Skeletal muscle satellite cell (primary cell): ENCODE results near the gene NAMPT.

Source experiments
- H3K27me3 ChIP-seq: 2 replicates; pipeline ENCODE4 v1.7.0; 2013; ENCODE audit warnings: low read length; ENCODE audit not compliant: control insufficient read depth, insufficient read depth
- H3K36me3 ChIP-seq: 2 replicates; pipeline ENCODE4 v1.7.0; 2013; ENCODE audit warnings: mild to moderate bottlenecking, control low read depth, low read length; ENCODE audit not compliant: insufficient read depth
- H3K4me1 ChIP-seq: 2 replicates; pipeline ENCODE4 v1.7.0; 2013; ENCODE audit warnings: low read length; ENCODE audit not compliant: control insufficient read depth, insufficient read depth
- H3K4me2 ChIP-seq: 2 replicates; pipeline ENCODE4 v1.7.0; 2013; ENCODE audit warnings: mild to moderate bottlenecking, low read length
- H3K4me3 ChIP-seq: 2 replicates; pipeline ENCODE4 v1.7.0; 2013; ENCODE audit warnings: low read length
- H3K9ac ChIP-seq: 2 replicates; pipeline ENCODE4 v1.7.0; 2013; ENCODE audit warnings: mild to moderate bottlenecking, low read depth, low read length, moderate library complexity
- H3K9me3 ChIP-seq: replicated peaks from 2 replicates; pipeline ENCODE4 v1.7.0; 2013; ENCODE audit warnings: mild to moderate bottlenecking, control low read depth, low read length

NAMPT gene

GRCh38 chr7:106282852-106283251, 1.9 kb downstream of the NAMPT start:
- H3K9ac ChIP-seq: peak overlapping the region; percentile 85
- H3K36me3 ChIP-seq: no peaks in the 10 kb centered on the region
- H3K4me1 ChIP-seq: peaks cover 15% of the 10 kb centered on the region
- H3K27me3 ChIP-seq: no peaks in the 10 kb centered on the region
- peak overlapping the region; percentile 81 for H3K4me2 ChIP-seq
- H3K4me3 ChIP-seq: peak overlapping the region; percentile 78
- H3K9me3 ChIP-seq: no peaks in the 10 kb centered on the region

DNA sequence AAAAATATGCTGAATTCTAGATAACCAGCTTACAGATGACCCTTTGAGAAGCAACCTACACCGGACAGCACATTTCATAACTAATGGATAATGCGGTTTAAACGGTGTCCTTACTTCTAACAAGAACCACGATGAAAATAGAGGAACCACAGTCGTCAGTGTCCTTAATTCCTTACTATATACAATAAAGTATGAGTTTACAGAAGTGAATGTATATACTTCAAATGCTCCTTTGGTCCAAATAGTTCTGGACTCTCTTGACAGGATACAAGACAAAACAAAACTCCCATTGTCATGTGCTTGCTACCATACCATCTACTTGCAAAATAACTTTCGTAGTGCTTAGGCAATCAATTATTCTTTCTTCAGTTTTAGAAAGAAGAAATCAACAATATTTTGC, 2.4 kb downstream of the NAMPT start:
- Histone ChIP-seq H3K27me3 (no peaks in the 10 kb centered on the region), H3K9ac (no peak overlapping the region), H3K36me3 (peaks cover under 1% of the 10 kb centered on the region), H3K4me2 (peak overlapping the region; percentile 81), H3K4me1 (peaks cover 15% of the 10 kb centered on the region), H3K4me3 (no peak overlapping the region), H3K9me3 (no peaks in the 10 kb centered on the region)

DNA sequence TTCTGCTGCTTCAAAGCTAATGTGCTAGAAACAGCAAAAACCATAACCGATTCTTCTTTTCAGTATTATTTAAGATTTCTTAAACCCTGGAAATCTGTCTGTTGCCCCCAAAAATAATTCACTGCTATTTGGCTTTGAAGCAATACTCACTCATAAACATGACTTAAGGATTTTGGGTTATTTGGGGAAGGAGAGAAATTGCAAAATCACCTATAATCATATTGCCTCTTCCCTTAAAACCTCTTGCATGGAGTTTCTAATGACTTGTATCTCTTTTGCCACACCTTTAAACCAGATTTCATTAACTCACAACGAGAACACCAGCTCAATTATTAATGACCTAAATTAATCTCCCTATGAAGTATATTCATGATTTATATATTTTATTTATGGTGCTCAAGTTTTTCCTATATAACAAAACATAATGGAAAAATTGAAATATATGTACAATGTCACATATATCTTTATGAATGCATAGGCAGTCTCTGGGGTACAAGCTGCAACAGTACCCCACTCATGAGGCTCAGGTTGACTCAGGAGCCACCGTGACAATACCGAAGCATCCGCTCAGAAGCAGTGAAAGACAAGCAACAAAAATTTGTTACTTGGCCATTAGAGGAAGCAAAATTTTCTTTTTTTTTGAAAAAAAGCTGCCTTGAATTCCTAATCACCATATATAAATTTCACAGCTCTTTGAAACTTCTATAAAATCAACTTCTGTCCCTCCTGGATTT, 3.0 kb downstream of the NAMPT start:
- H3K36me3 ChIP-seq: peaks cover 4% of the 10 kb centered on the region

GRCh38 chr7:106281127-106281526, 3.7 kb downstream of the NAMPT start:
- H3K4me2 ChIP-seq: no peak overlapping the region
- H3K27me3 ChIP-seq: no peaks in the 10 kb centered on the region
- H3K4me1 ChIP-seq: peaks cover 15% of the 10 kb centered on the region
- peaks cover 9% of the 10 kb centered on the region for H3K36me3 ChIP-seq
- no peak overlapping the region for H3K4me3 ChIP-seq
- no peaks in the 10 kb centered on the region for H3K9me3 ChIP-seq
- no peak overlapping the region for H3K9ac ChIP-seq

More for the DNA sequence above, 3.0 kb downstream of the NAMPT start:
- H3K9me3 ChIP-seq: no peaks in the 10 kb centered on the region
- H3K4me1 ChIP-seq: peaks cover 15% of the 10 kb centered on the region
- H3K27me3 ChIP-seq: no peaks in the 10 kb centered on the region
- no peak overlapping the region for H3K4me3 ChIP-seq
- no peak overlapping the region for H3K4me2 ChIP-seq
- no peak overlapping the region for H3K9ac ChIP-seq

DNA sequence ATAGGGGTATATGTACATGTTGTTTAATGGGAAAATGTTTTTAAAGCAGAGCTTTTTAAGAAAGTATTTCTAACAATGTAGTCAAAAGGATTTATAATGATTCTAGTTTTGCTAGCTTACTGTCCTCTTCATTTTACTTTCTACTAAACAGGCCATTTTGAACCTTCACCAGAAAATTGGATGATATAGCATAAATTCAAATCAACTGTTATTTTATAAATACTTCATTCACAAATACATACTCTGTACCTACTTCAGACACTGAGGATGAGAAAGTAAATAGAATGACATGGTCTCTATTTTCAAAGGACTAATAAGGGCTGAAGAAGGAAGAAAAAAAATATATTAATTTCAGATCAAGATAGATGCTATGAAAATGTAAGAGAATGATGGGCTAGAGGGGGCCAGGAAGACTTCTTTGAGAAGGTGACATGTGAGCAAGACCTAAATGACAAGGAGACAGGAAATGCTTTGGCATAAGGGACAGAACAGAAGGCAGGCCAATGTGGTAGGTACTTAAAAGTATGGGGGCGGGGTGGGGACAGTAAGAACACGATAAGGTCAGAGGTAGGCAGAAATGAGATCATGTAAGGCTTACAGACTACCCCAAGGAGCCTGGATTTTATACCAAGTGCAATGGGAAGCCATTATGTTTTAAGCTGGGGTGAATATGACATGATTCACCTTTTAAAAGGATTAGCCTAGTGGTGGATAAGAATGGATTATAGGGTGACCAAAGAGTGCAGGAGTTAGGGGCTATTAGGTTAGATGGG, 5.2 kb downstream of the NAMPT start:
- Histone ChIP-seq H3K9ac (no peak overlapping the region), H3K4me3 (no peak overlapping the region), H3K27me3 (no peaks in the 10 kb centered on the region), H3K4me1 (peaks cover 12% of the 10 kb centered on the region), H3K4me2 (no peak overlapping the region), H3K36me3 (peaks cover 14% of the 10 kb centered on the region), H3K9me3 (no peaks in the 10 kb centered on the region)

DNA sequence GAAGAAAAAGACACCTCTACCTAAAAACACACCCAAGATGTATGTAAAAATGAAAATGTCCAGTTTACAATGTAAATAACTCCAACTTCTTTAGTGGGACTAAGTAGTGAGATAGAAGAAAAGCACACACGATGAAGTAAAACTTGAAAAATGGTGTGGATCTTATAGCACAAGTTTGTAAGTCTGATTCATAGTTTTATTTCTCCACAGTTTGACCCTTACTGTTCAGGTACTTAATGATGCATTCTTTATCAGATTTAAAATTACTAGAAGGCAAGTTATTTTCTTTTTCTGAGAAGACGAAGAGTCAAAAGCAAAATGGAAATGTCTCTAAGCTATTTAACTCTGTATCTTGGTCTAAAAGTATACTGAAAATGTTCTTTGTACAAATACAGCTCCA, 6.1 kb downstream of the NAMPT start:
- no peaks in the 10 kb centered on the region for H3K27me3 ChIP-seq
- H3K4me2 ChIP-seq: no peak overlapping the region
- peaks cover 12% of the 10 kb centered on the region for H3K4me1 ChIP-seq
- peaks cover 17% of the 10 kb centered on the region for H3K36me3 ChIP-seq
- no peak overlapping the region for H3K4me3 ChIP-seq
- H3K9ac ChIP-seq: no peak overlapping the region
- no peaks in the 10 kb centered on the region for H3K9me3 ChIP-seq

DNA sequence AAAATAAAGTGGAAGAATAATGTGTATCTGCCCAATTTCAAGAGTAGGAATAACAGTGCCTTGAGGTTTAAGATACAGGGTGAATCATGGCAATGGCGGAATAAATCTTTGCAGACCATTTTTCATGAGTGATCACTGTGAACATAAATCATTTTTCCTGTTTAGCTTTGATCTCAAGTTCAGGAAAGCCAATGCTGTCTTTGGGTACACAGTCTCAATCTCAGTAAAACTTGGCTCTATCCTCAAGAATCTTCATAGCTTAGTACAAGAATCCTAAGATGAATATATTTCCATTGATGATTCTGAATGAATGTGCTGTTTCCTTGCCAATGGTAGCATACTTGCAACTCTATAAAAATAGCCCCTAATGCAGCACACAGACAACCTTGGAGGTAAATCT, 6.8 kb downstream of the NAMPT start:
- Histone ChIP-seq H3K4me1 (peaks cover 8% of the 10 kb centered on the region), H3K4me3 (no peak overlapping the region), H3K27me3 (no peaks in the 10 kb centered on the region)

DNA sequence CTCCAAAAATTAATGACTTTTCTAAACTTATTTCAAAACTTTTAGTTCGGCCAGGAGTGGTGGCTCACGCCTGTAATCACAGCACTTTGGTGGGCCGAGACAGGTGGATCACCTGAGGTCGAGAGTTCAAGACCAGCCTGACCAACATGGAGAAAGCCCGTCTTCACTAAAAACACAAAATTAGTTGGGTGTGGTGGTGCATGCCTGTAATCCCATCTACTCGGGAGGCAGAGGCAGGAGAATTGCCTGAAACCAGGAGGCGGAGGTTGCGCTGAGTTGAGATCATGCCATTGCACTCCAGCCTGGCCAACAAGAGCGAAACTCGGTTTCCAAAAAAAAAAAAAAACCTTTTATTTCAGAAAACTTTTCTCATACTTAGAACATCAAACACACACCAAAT, 8.3 kb downstream of the NAMPT start:
- no peak overlapping the region for H3K4me3 ChIP-seq
- H3K36me3 ChIP-seq: peaks cover 29% of the 10 kb centered on the region
- H3K4me1 ChIP-seq: peaks cover 5% of the 10 kb centered on the region
- no peak overlapping the region for H3K4me2 ChIP-seq
- H3K27me3 ChIP-seq: no peaks in the 10 kb centered on the region
- H3K9me3 ChIP-seq: no peaks in the 10 kb centered on the region
- H3K9ac ChIP-seq: no peak overlapping the region

More for the DNA sequence above, 6.8 kb downstream of the NAMPT start:
- peaks cover 21% of the 10 kb centered on the region for H3K36me3 ChIP-seq
- H3K9ac ChIP-seq: no peak overlapping the region
- no peak overlapping the region for H3K4me2 ChIP-seq
- no peaks in the 10 kb centered on the region for H3K9me3 ChIP-seq

- H3K36me3 ChIP-seq: peaks cover 54% of the 10 kb centered on the region
- peaks cover 1% of the 10 kb centered on the region for H3K4me1 ChIP-seq
- no peak overlapping the region for H3K4me3 ChIP-seq
- no peaks in the 10 kb centered on the region for H3K9me3 ChIP-seq
- H3K4me2 ChIP-seq: no peak overlapping the region
- no peaks in the 10 kb centered on the region for H3K27me3 ChIP-seq
- no peak overlapping the region for H3K9ac ChIP-seq
Observed at GRCh38 chr7:106273009-106273668, 11.6 kb downstream of the NAMPT start.

- H3K36me3 ChIP-seq: peaks cover 65% of the 10 kb centered on the region
Observed at GRCh38 chr7:106270122-106270977, 14.4 kb downstream of the NAMPT start.

More at GRCh38 chr7:106270122-106270977, 14.4 kb downstream of the NAMPT start:
- no peaks in the 10 kb centered on the region for H3K4me1 ChIP-seq
- no peaks in the 10 kb centered on the region for H3K9me3 ChIP-seq
- no peaks in the 10 kb centered on the region for H3K27me3 ChIP-seq
- H3K4me2 ChIP-seq: no peak overlapping the region
- H3K4me3 ChIP-seq: no peak overlapping the region
- H3K9ac ChIP-seq: no peak overlapping the region
